ENCODE measurements around the gene COLQ.

Gene COLQ

DNA sequence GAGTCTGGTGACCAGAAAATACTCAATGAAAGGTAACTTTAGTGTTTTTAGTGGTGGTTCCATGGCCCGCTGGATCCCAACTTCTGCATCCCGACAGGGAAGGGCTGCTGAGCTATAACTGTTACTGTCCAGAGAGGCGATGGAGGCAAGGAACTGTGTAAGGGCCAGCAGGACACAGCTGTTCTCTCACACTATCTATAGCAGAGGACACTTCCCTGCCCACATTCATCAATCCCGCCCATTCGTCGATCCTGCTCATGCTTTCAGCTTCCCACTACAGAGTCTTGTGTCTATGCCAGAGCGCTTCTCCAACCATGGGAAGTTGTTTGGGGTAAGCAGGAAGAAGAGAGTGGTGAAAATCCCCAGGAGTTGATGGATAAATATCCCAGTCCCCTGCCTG lies 8.4 kb downstream of the COLQ start:
- Histone ChIP-seq H3K27ac (no peak overlapping the region), H3K4me3 (no peak overlapping the region)
- DNase-seq (ENCODE audit: low spot score): no peak
- TF ChIP-seq, protein P1, sequence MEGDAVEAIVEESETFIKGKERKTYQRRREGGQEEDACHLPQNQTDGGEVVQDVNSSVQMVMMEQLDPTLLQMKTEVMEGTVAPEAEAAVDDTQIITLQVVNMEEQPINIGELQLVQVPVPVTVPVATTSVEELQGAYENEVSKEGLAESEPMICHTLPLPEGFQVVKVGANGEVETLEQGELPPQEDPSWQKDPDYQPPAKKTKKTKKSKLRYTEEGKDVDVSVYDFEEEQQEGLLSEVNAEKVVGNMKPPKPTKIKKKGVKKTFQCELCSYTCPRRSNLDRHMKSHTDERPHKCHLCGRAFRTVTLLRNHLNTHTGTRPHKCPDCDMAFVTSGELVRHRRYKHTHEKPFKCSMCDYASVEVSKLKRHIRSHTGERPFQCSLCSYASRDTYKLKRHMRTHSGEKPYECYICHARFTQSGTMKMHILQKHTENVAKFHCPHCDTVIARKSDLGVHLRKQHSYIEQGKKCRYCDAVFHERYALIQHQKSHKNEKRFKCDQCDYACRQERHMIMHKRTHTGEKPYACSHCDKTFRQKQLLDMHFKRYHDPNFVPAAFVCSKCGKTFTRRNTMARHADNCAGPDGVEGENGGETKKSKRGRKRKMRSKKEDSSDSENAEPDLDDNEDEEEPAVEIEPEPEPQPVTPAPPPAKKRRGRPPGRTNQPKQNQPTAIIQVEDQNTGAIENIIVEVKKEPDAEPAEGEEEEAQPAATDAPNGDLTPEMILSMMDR (IDR thresholded peaks at IDR 0.05): no peak

DNA sequence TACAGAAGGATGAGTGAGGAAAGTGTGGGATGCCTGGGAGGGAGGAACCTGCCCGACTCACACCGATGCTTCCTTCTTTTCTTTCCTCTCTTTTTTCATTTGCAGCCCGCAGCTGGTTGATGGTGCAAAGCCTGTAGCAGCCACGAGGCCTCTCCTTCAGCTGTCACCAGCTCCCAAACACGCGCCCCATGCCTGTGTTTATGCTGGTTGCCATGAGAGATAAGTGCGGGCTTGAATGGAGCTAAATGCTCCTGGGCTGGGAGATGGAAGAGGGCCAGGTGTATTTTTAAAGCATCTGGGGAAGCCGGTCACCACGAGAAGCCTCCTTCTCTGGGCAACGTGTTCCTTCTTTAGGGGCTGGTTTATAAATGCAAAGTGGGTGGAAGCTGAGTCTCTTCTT lies 9.3 kb downstream of the COLQ start:
- peak overlapping the region in 1 of 2 donors; percentile 15 for H3K27ac ChIP-seq
- H3K4me3 ChIP-seq: no peak overlapping the region
- TF ChIP-seq, protein P1 (IDR thresholded peaks at IDR 0.05): no peak
- no peak for DNase-seq (ENCODE audit: low spot score)

DNA sequence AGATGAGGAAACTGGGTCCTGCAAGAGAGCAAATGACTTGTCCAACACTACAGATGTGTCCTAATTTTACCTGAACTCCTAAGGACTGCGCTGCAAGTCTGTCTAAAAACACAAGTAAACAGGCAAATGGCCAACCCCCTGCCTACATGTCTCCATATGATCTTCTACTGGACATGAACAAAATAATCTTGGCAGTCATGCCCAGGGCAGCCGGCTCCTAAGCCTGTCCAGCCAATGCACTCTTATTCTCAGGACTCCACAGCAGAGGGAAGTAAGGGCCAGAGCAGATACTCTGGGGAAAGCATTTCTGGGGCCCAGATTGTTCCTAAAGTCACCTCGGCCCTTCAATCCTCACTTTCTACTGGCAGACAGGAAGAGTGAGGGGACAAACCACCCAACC lies 10.3 kb downstream of the COLQ start:
- Histone ChIP-seq H3K4me3 (no peak overlapping the region), H3K27ac (no peak overlapping the region)
- TF ChIP-seq, protein P1 (IDR thresholded peaks at IDR 0.05): no peak
- no peak for DNase-seq (ENCODE audit: low spot score)

DNA sequence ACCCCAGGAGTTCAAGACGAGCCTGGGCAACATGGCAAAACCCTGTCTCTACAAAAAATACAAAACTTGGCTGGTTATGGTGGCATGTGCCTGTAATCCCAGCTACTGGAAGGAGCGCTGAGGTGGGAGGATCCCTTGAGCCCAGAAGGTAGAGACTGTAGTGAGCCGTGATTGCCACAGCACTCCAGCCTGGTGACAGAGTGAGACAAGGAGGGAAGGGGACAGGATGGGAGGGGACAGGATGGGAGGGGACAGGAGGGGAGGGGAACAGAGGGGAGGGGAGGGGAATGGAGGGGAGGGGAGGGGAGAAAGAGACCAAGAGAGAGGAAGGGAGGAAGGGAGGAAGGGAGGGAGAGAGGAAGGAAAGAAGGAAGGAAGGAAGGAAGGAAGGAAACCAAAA lies 11.0 kb downstream of the COLQ start:
- H3K4me3 ChIP-seq: no peak overlapping the region
- H3K27ac ChIP-seq: no peak overlapping the region
- DNase-seq (ENCODE audit: low spot score): no peak
- TF ChIP-seq, protein P1 (IDR thresholded peaks at IDR 0.05): no peak

DNA sequence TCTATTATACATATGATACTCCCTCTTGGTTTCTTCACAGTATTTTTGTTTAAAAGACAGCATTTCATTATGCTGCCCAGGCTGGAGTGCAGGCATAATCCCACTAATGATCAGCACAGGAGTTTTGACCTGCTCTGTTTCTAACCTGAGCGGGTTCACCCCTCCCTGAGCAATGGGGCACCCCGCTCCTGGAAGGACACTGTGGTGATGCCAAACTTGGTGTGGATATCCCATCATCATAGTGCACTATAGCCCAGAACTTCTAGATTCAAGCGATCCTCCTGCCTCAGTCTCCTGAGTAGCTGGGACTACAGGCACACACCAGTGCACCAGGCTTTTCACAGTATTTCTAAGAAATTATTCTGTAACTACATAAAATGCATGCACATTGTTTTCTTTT lies 14.9 kb downstream of the COLQ start:
- Histone ChIP-seq H3K4me3 (no peak overlapping the region), H3K27ac (no peak overlapping the region)
- TF ChIP-seq, protein P1 (IDR thresholded peaks at IDR 0.05): no peak
- no peak for DNase-seq (ENCODE audit: low spot score)

DNA sequence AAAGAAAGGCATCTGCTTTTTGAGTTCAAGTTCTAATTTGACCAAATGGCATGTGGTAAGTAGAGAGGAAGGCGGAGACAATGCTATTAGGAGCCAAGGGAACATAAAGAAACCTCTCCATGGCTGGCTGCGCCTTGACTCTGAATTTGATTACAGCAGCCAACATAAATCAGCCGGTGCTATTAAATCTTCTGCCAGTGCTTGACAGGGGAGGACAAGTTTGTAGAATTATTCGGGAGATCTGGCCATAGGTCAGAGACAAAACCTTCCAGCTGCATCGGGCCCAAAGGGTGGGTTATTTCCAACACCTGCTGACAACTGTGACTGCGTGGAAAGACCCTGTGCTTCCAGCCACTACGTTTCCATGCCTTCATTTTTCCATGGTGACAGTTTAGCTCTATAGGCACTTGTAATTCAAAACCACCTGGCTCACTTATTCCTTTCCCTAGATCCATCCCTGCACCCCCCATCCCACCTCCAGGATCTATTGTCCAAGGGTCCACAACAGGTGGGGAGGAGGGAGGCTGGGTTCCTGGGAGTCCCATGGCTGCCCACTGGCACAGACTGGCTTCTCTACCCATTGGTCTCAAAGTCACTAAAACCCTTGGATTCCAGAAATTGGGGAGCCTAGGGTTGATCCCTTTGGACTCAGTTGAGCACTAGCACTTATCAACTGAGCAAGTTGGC lies 15.9 kb downstream of the COLQ start:
- Histone ChIP-seq H3K4me3 (no peak overlapping the region), H3K27ac (no peak overlapping the region)
- DNase-seq (ENCODE audit: low spot score): no peak
- TF ChIP-seq, protein P1 (IDR thresholded peaks at IDR 0.05): no peak

DNA sequence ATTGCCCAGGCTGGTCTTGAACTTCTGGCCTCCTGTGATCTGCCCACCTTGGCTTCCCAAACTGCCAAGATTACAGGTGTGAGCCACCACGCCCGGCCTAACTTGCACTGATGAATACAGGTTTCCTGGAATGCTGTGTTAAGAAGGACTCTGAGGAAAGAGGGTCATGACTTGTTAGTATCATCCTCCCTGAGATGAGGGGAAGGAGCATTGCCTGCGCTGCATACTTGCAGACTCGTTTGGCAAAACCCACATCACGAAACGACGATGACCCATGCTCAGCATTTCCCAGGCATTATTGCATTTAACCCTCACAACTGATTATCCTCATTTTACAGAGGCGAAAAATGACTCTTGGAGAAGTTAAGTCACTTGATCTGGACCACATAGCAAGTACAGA lies 18.9 kb downstream of the COLQ start:
- no peak overlapping the region for H3K4me3 ChIP-seq
- DNase-seq (ENCODE audit: low spot score): no peak
- no peak overlapping the region for H3K27ac ChIP-seq
- TF ChIP-seq, protein P1 (IDR thresholded peaks at IDR 0.05): no peak

All from coronary artery (tissue), 2 donors.